ENCODE results near the gene RNF150.

GRCh38 chr4:140893939-140894338 lies 239.3 kb downstream of the RNF150 start:
- TF ChIP-seq EZH2phosphoT487 (IDR thresholded peaks at IDR 0.05; ENCODE audit: low read depth) (no peak), CTCF (IDR thresholded peaks at IDR 0.05; ENCODE audit: low read depth, low read length) (no peak)

All from OCI-LY3 (cell line).